Large intestine (tissue), 3 donors: ENCODE measurements around the gene CUX1. TPM values are rescaled to one million over a fixed set of nuclear protein-coding genes. Genes with fewer than 3 reads are reported as not detected.

Experiments used
- DNase-seq, 2 donors: peaks; one replicate each; pipeline versions ENCODE4 v3.0.0 to v3.0.0-alpha.2; 2013
- H3K27ac ChIP-seq: one replicate; pipeline ENCODE4 v1.5.1; 2013; ENCODE audit warnings: low read length
- H3K27me3 ChIP-seq: 2 replicates; pipeline ENCODE4 v1.6.1; 2013; ENCODE audit warnings: low read length; ENCODE audit not compliant: control insufficient read depth, insufficient read depth
- H3K36me3 ChIP-seq: 2 replicates; pipeline ENCODE4 v1.6.1; 2013; ENCODE audit warnings: low read length; ENCODE audit not compliant: control insufficient read depth, insufficient read depth
- H3K4me1 ChIP-seq: one replicate; pipeline ENCODE4 v1.6.1; 2013; ENCODE audit warnings: low read length; ENCODE audit not compliant: control insufficient read depth, insufficient read depth
- H3K4me3 ChIP-seq: one replicate; pipeline ENCODE4 v1.5.1; 2013; ENCODE audit warnings: low read length
- H3K9me3 ChIP-seq: one replicate; pipeline ENCODE4 v1.6.1; 2013; ENCODE audit warnings: mild to moderate bottlenecking, low read depth, low read length, moderate library complexity; ENCODE audit not compliant: control insufficient read depth
- WGBS: methylation state at CpG from one replicate; pipeline ENCODE4 v1.1.5; 2013; ENCODE audit warnings: low lambda C conversion rate; ENCODE audit not compliant: insufficient coverage; 5-methylcytosine and 5-hydroxymethylcytosine counted together
- polyA plus RNA-seq: library from polyadenylated mRNA; unstranded; fragments of 120-200 nt; gene quantifications from one replicate; pipeline ENCODE4 v1.2.1, GENCODE V29; 2013

Gene CUX1
- polyA plus RNA-seq, 1 donor: 72.9 TPM

GRCh38 chr7:101969997-101970585, 152.7 kb downstream of the CUX1 start:
- no peak for DNase-seq
- Histone ChIP-seq H3K9me3 (no peaks in the 10 kb centered on the region), H3K4me3 (no peak overlapping the region), H3K4me1 (no peaks in the 10 kb centered on the region), H3K36me3 (peaks cover 2% of the 10 kb centered on the region), H3K27me3 (no peaks in the 10 kb centered on the region), H3K27ac (no peak overlapping the region)
- WGBS: no CpG with 5 or more reads among the region's 10 CpGs

GRCh38 chr7:101970801-101971200, 153.4 kb downstream of the CUX1 start:
- H3K4me3 ChIP-seq: no peak overlapping the region
- no peaks in the 10 kb centered on the region for H3K27me3 ChIP-seq
- no peaks in the 10 kb centered on the region for H3K36me3 ChIP-seq
- H3K4me1 ChIP-seq: no peaks in the 10 kb centered on the region
- H3K9me3 ChIP-seq: no peaks in the 10 kb centered on the region
- H3K27ac ChIP-seq: no peak overlapping the region
- 86% methylated on average over 1 of the region's 5 CpGs for WGBS
- DNase-seq: no peak

- WGBS: 100% methylated on average over 2 of the region's 3 CpGs
- H3K4me1 ChIP-seq: no peaks in the 10 kb centered on the region
Measured at GRCh38 chr7:101971457-101971856, 154.0 kb downstream of the CUX1 start.

GRCh38 chr7:101972627-101973026, 155.2 kb downstream of the CUX1 start:
- 90% methylated on average over 2 of the region's 14 CpGs for WGBS
- Histone ChIP-seq H3K9me3 (no peaks in the 10 kb centered on the region), H3K36me3 (peaks cover under 1% of the 10 kb centered on the region), H3K27ac (no peak overlapping the region), H3K4me3 (no peak overlapping the region), H3K4me1 (no peaks in the 10 kb centered on the region), H3K27me3 (no peaks in the 10 kb centered on the region)
- no peak for DNase-seq

More at GRCh38 chr7:101971457-101971856, 154.0 kb downstream of the CUX1 start:
- no peaks in the 10 kb centered on the region for H3K9me3 ChIP-seq
- no peaks in the 10 kb centered on the region for H3K36me3 ChIP-seq
- no peak for DNase-seq
- no peak overlapping the region for H3K4me3 ChIP-seq
- H3K27ac ChIP-seq: no peak overlapping the region
- H3K27me3 ChIP-seq: no peaks in the 10 kb centered on the region

- Histone ChIP-seq H3K4me1 (no peaks in the 10 kb centered on the region), H3K27me3 (no peaks in the 10 kb centered on the region), H3K27ac (no peak overlapping the region), H3K9me3 (no peaks in the 10 kb centered on the region), H3K36me3 (peaks cover 4% of the 10 kb centered on the region), H3K4me3 (no peak overlapping the region)
- no CpG with 5 or more reads among the region's 8 CpGs for WGBS
- no peak for DNase-seq
Measured at GRCh38 chr7:101973130-101973529, 155.7 kb downstream of the CUX1 start.

GRCh38 chr7:101974393-101974792, 157.0 kb downstream of the CUX1 start:
- H3K9me3 ChIP-seq: no peaks in the 10 kb centered on the region
- no peak overlapping the region for H3K27ac ChIP-seq
- no peak for DNase-seq
- WGBS: 96% methylated on average over 4 of the region's 6 CpGs
- H3K4me1 ChIP-seq: no peaks in the 10 kb centered on the region
- H3K4me3 ChIP-seq: no peak overlapping the region
- H3K36me3 ChIP-seq: peaks cover 8% of the 10 kb centered on the region
- no peaks in the 10 kb centered on the region for H3K27me3 ChIP-seq

- no peak for DNase-seq
- 96% methylated on average over 3 of the region's 7 CpGs for WGBS
- H3K27me3 ChIP-seq: no peaks in the 10 kb centered on the region
- H3K4me3 ChIP-seq: no peak overlapping the region
- no peaks in the 10 kb centered on the region for H3K9me3 ChIP-seq
- H3K4me1 ChIP-seq: no peaks in the 10 kb centered on the region
- no peak overlapping the region for H3K27ac ChIP-seq
- H3K36me3 ChIP-seq: peaks cover 8% of the 10 kb centered on the region
Measured at GRCh38 chr7:101975046-101975445, 157.6 kb downstream of the CUX1 start.

- H3K36me3 ChIP-seq: peaks cover 8% of the 10 kb centered on the region
- H3K4me1 ChIP-seq: no peaks in the 10 kb centered on the region
- WGBS: 83% methylated on average over 2 of the region's 5 CpGs
- no peak overlapping the region for H3K4me3 ChIP-seq
- DNase-seq: no peak
- no peaks in the 10 kb centered on the region for H3K27me3 ChIP-seq
- H3K9me3 ChIP-seq: no peaks in the 10 kb centered on the region
- no peak overlapping the region for H3K27ac ChIP-seq
Measured at GRCh38 chr7:101976411-101976810, 159.0 kb downstream of the CUX1 start.

GRCh38 chr7:101977249-101977648, 159.8 kb downstream of the CUX1 start:
- no peaks in the 10 kb centered on the region for H3K9me3 ChIP-seq
- no peak overlapping the region for H3K27ac ChIP-seq
- 100% methylated on average over 1 of the region's 4 CpGs for WGBS
- no peak for DNase-seq
- peaks cover 8% of the 10 kb centered on the region for H3K36me3 ChIP-seq
- H3K4me1 ChIP-seq: no peaks in the 10 kb centered on the region
- no peaks in the 10 kb centered on the region for H3K27me3 ChIP-seq
- no peak overlapping the region for H3K4me3 ChIP-seq

GRCh38 chr7:101978683-101979082, 161.3 kb downstream of the CUX1 start:
- WGBS: no CpG with 5 or more reads among the region's 10 CpGs
- no peak overlapping the region for H3K4me3 ChIP-seq
- H3K27ac ChIP-seq: no peak overlapping the region
- no peaks in the 10 kb centered on the region for H3K4me1 ChIP-seq
- no peaks in the 10 kb centered on the region for H3K9me3 ChIP-seq
- DNase-seq: no peak
- H3K27me3 ChIP-seq: no peaks in the 10 kb centered on the region
- H3K36me3 ChIP-seq: peaks cover 8% of the 10 kb centered on the region

GRCh38 chr7:101983147-101983811, 165.9 kb downstream of the CUX1 start:
- no peaks in the 10 kb centered on the region for H3K9me3 ChIP-seq
- no peaks in the 10 kb centered on the region for H3K27me3 ChIP-seq
- no CpG with 5 or more reads among the region's 4 CpGs for WGBS
- no peak overlapping the region for H3K27ac ChIP-seq
- DNase-seq: no peak
- no peak overlapping the region for H3K4me3 ChIP-seq
- H3K36me3 ChIP-seq: peaks cover 3% of the 10 kb centered on the region
- no peaks in the 10 kb centered on the region for H3K4me1 ChIP-seq
